K562 (cell line): ENCODE measurements around the gene RAB40AL.
A peak's percentile ranks its signal among the peaks of the same experiment; 100 is the strongest.

ENCODE experiments used
- ARNT ChIP-seq, 2 experiments: fragments of 450-650 bp; IDR thresholded peaks; 2 replicates each; pipeline ENCODE4 v1.6.1; 2016; ENCODE audit warnings: mild to moderate bottlenecking in 1 of 2
- CTCF ChIP-seq, 3 experiments: IDR thresholded peaks in 2 of 3; conservative IDR thresholded peaks in 1 of 3; 2 replicates each; pipeline ENCODE4 v1.5.1; 2011 to 2012; ENCODE audit warnings: low read length in 3 of 3, mild to moderate bottlenecking in 3 of 3, control low read depth in 2 of 3, improper control_type of control experiment in 1 of 3, inconsistent platforms in 1 of 3, low read depth in 1 of 3, mixed read lengths in 1 of 3, moderate library complexity in 1 of 3; ENCODE audit not compliant: insufficient read depth in 2 of 3
- GABPA ChIP-seq: fragments of 200-800 bp; sonication (Bioruptor generic); conservative IDR thresholded peaks from 2 replicates; pipeline ENCODE4 v1.6.1; 2016; ENCODE audit warnings: low read depth, missing genetic modification characterization, missing compliant biosample characterization
- HDAC6 ChIP-seq: IDR thresholded peaks from 2 replicates; pipeline ENCODE4 v1.6.1; 2012; ENCODE audit warnings: low read depth, mild to moderate bottlenecking, control low read depth, inconsistent platforms, low read length, moderate library complexity
- HOMEZ ChIP-seq: fragments of 250-450 bp; sonication (Bioruptor Pico); IDR thresholded peaks from 2 replicates; pipeline ENCODE4 v1.4.0; 2020; ENCODE audit warnings: mild to moderate bottlenecking, moderate library complexity
- MAFF ChIP-seq: IDR thresholded peaks from 2 replicates; pipeline ENCODE4 v1.6.1; 2012; ENCODE audit warnings: low read length, improper control_type of control experiment
- PBX2 ChIP-seq, 2 experiments: IDR thresholded peaks in 1 of 2; conservative IDR thresholded peaks in 1 of 2; 2 replicates each; pipeline ENCODE4 v1.6.1; 2016; ENCODE audit warnings: low read depth in 2 of 2, mild to moderate bottlenecking in 1 of 2, missing compliant biosample characterization in 1 of 2, missing genetic modification characterization in 1 of 2, moderate library complexity in 1 of 2
- POLR2A ChIP-seq: fragments of 450-650 bp; conservative IDR thresholded peaks from 2 replicates; pipeline ENCODE4 v1.6.1; 2016
- POLR2AphosphoS5 ChIP-seq: IDR thresholded peaks from 2 replicates; pipeline ENCODE4 v1.6.1; 2011; ENCODE audit warnings: mild to moderate bottlenecking, low read depth, low read length, moderate library complexity; ENCODE audit not compliant: control insufficient read depth, insufficient read depth
- SPI1 ChIP-seq: IDR thresholded peaks from 2 replicates; pipeline ENCODE4 v1.6.1; 2011; ENCODE audit warnings: low read depth, low read length, control low read depth, borderline replicate concordance
- SRF ChIP-seq, 2 experiments: fragments of 250-450, 450-650 bp in 1 of 2; sonication (Bioruptor Pico) in 1 of 2; sonication (generic) in 1 of 2; formaldehyde crosslinking; IDR thresholded peaks; 2 replicates each; pipeline versions ENCODE4 v1.5.0 to v1.5.1; 2020 to 2022; ENCODE audit warnings: mild to moderate bottlenecking in 1 of 2, missing genetic modification reagents in 1 of 2
- TAF1 ChIP-seq: IDR thresholded peaks from 2 replicates; pipeline ENCODE4 v1.6.1; 2011; ENCODE audit warnings: mild to moderate bottlenecking, low read length, moderate library complexity; ENCODE audit not compliant: insufficient read depth, control insufficient read depth, severe bottlenecking; ENCODE audit errors: extremely low read depth
- ZBTB33 ChIP-seq: sonication (generic); formaldehyde crosslinking; IDR thresholded peaks from 2 replicates; pipeline ENCODE4 v1.8.1; 2023; ENCODE audit warnings: mild to moderate bottlenecking, missing genetic modification reagents
- ZNF224 ChIP-seq: sonication (generic); formaldehyde crosslinking; IDR thresholded peaks from 2 replicates; pipeline ENCODE4 v1.8.0; 2022; ENCODE audit warnings: mild to moderate bottlenecking, missing genetic modification reagents

GRCh38 chrX:102934624-102935023 lies 2.4 kb upstream of the RAB40AL start:
- no peak for TF ChIP-seq ZNF224
- no peak for TF ChIP-seq SPI1
- TF ChIP-seq GABPA (tag): no peak
- TF ChIP-seq SRF (CRISPR knock-in tag; IDR thresholded peaks at IDR 0.05): no peak
- TF ChIP-seq ZBTB33: no peak
- no peak for TF ChIP-seq ARNT (IDR thresholded peaks at IDR 0.05)
- TF ChIP-seq POLR2AphosphoS5: no peak
- peak; percentile 54 to 75 (median 62) for TF ChIP-seq CTCF (IDR thresholded peaks at IDR 0.05 in 2 of 3, conservative IDR thresholded peaks at IDR 0.05 in 1 of 3; ENCODE audit: insufficient read depth in 2 of 3, low read depth in 1 of 3, low read length in 3 of 3)
- TF ChIP-seq PBX2 (CRISPR knock-in tag; IDR thresholded peaks at IDR 0.05; ENCODE audit: low read depth): no peak
- no peak for TF ChIP-seq PBX2 (tag; conservative IDR thresholded peaks at IDR 0.05; ENCODE audit: low read depth)
- no peak for TF ChIP-seq HOMEZ (CRISPR knock-in tag)
- TF ChIP-seq MAFF: no peak
- no peak for TF ChIP-seq HDAC6
- TF ChIP-seq TAF1: no peak
- TF ChIP-seq POLR2A: no peak
